NCI-H128 (cell line): Measurements from ENCODE around the gene RASGRF1.

Experiments
- DNase-seq: peaks from one replicate; lab custom pipeline; 2025; ENCODE audit not compliant: unreplicated experiment; lab: John Stamatoyannopoulos, UW

RASGRF1 gene

DNA sequence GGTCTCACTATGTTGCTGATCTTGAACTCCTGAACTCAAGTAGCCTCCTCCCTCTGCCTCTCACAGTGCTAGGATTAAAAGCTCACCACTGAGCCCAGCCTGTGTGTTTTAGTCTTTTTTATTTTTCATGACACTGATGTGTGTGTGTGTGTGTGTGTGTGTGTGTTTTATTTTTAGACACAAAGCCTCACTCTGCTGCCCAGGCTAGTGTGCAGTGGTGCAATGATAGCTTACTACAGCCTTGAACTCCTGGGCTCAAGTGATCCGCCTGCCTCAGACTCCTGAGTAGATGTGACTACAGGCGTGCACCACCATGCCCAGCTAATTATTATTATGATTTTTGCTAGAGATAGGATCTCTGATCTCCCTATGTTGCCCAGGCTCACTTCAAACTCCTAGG, 122.5 kb downstream of the RASGRF1 start:
- no peak for DNase-seq

DNA sequence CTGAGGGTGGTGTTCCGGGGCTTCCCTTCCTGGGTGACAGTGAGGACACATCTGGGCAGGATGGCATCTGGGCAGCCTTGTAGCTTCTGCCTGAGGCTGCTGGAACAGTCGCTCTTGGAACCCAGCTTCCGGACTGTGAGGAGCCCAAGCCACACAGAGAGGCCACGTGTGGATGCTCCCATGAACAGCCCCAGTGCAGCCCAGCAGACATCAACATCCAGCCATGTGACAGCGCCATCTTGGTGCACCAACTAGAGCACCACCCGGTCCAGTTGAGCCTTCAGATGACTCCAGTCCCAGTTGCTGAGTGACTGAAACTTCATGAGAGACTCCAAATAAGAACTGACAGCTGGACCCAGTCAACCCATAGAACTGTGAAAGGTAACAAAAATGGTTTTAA, 130.3 kb downstream of the RASGRF1 start:
- no peak for DNase-seq

- DNase-seq = no peak
These were observed 131.2 kb downstream of the RASGRF1 start for GRCh38 chr15:78959360-78959759.

DNA sequence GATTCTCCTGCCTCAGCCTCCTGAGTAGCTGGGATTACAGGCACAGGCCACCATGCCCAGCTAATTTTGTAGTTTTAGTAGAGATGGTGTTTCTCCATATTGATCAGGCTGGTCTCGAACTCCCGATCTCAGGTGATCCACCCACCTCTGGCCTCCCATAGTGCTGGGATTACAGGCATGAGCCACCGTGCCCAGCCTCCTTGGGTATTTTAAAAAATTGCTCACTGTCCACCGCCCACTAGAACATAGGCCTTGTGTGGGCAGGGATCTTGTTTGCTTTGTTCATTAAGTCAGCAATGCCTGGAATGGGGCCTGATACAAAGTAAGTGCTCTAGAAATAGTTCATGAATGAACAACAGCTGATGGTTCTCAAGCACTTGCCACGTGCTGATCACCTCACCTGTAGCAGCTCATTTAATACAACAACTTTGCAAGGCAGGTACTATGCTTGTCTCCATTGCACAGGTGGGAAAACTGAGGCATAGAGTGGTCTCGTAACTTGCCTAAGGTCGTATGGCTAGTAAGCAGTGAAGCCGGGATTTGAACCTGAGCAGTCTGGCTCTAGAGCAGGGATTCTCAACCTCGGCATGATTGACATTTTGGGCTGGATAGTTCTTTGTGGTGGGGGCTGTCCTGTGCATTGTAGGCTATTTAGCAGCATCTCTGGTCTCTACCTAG, 133.0 kb downstream of the RASGRF1 start:
- DNase-seq = no peak

GRCh38 chr15:78956937-78957336, 133.6 kb downstream of the RASGRF1 start:
- DNase-seq = no peak

- DNase-seq = no peak
These were observed 135.2 kb downstream of the RASGRF1 start for GRCh38 chr15:78955355-78955754.

- DNase-seq = no peak
These were observed 138.7 kb downstream of the RASGRF1 start for GRCh38 chr15:78951841-78952238.

DNA sequence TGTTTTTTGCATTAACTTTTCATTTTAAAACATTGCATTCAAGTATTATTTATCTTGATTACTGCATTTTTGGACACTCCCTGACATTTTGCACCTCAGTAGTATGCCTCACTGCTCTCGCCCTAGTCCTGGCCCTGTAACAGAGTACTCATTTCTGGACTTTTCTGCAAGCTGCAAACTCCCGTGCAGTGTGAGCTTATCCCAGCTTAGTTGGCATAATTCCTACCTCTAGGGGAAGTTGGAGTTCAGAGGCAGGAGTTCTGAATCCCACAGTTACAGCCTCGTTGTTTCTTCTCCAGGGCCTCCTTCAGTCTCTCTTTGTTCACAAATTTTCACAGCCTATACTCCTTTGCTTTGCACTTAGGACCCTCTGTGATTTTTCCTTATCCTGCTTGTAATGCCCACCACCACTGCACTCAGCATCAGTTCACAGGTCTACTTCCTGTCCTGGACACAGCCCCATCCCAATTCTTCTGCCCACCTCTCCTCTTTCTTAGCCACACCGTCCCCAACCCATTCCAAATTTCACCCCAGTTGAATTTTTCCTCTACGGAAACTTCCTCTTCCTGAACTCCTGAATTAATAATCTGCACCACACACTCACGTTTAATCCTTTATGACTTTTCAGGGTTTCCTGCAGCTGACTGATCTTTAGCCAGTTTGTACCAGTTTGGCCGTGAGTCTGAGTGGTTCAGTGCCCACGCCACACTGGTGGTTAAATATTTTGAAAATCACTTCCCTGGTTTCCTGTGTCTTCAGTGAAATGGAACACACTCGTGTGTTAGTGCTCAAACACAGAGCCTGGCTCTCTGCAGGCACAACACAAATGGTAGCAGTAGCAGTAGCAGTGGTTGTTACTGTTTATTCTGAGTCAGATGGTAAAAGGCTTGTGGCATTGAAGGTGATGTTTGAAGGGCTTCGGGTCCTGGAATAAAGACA, 139.4 kb downstream of the RASGRF1 start:
- DNase-seq = no peak

DNA sequence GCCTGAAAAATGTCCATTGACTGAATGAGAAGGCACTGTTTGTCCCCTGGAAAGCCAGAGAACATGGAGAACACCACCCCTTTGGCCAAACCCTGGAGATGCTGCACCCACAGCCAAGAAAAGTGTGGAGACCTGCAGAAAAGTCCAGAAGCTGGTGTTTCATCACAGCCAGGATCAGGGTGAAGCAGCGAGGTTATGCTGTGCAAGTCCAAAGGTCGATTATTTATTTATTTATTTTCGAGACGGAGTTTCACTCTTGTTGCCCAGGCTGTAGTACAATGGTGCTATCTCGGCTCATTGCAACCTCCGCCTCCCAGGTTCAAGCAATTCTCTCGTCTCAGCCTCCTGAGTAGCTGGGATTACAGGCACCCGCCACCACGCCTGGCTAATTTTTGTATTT, 140.2 kb downstream of the RASGRF1 start:
- DNase-seq = no peak

GRCh38 chr15:78949461-78949860, 141.1 kb downstream of the RASGRF1 start:
- no peak for DNase-seq

- DNase-seq = no peak
These were observed 143.1 kb downstream of the RASGRF1 start for GRCh38 chr15:78947506-78947905.

DNA sequence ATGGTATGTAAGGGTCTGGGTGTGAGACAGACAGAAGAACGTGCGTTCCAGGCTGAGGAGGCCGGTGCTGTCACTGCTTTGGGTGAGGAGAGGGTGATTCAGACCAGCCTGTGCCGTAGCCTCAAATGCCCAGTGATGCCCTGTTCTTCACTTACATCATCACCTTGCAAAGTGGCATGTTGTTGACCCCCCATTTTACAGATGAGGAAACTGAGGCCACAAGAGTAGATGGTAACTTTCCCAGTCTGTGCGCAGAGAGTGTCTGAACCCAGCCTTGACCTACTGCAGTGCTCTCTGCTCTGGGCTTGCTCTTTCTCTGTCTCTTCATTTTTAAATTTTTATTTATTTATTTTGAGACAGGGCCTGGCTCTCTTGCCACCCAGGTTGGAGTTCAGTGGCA, 144.1 kb downstream of the RASGRF1 start:
- DNase-seq = no peak

DNA sequence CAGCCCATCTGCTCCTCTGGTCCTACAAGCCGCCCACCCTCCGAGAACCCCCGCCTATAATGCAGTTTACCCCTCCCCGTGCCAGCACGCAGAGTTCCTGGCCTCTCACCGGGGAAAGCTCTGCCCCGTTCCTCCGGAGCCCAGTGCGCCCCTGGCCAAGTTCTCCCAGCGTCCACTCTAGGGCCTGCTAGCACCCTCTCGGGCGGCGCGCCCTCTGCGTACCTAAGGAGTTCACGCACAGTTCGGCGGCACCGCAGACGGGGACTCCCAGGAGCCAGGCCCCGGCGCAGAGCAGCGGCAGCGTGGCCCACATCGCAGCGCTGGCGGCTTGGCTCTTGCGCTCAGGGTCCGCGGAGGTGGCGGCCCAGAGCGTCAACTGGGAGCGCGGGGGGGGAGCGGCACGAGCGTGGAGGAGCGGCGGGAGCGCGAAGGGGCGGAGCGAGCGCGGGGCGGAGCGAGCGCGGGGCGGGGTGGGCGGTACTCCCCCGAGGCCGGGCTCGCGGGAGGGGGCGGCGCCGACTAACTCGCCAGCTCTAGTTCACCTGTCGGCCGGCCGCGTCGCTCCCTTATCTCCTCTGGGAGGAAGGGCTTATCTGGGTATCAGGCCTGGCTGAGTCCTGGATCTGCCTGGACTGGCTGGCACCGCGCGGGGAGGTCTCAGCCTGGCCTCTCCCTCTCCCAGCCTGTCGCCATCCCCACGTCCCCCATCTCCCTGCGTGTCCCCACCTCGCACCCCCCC, 145.7 kb downstream of the RASGRF1 start, which contains the start of gene CTSH:
TSS of gene CTSH (minus strand) at position 378 of the 739 bp plus-strand sequence. CDS start at position 313, 65 bp downstream.
- DNase-seq = peak; percentile 21

DNA sequence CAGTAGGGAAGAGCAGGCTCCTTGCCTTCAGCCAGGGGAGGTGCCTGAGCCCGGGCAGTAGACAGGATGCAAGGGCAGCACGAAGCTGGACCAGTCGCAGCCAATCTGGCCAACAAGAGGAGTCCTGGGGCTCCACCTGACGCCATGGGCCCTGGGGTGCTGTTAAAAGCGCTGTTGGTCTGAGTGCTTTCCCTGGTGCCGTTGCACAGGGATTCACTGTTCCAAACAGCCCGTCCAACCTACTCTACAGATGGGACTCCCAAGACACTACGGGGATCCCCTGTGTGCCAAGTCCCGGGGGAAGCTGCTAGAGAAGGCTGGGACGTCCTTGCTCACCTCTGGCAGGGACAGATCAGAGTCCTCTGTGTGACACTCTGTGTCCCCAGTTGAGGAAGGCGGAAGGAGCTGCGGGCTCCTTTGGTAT, 146.4 kb downstream of the RASGRF1 start:
- DNase-seq = no peak

- DNase-seq = no peak
These were observed 146.9 kb downstream of the RASGRF1 start for GRCh38 chr15:78943692-78944091.

DNA sequence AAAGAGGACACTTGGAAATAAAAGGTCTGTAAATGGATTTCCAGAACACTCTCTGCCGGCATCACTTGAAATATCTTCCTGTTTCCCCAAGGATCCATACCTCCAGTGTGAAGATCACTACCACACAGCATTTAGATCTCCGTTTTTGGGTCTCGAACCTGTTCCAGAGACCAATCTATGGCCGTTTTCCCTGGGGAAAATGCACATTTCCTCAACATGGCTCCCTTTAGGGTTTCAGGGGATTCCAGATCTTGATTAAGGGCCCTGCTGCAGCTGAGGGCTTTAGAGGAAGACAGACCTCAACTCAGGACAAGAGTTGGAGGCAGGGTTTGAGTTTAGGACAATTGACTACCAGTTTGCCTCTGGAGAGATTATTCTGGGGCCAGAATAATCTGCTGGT, 147.8 kb downstream of the RASGRF1 start:
- DNase-seq = no peak

DNA sequence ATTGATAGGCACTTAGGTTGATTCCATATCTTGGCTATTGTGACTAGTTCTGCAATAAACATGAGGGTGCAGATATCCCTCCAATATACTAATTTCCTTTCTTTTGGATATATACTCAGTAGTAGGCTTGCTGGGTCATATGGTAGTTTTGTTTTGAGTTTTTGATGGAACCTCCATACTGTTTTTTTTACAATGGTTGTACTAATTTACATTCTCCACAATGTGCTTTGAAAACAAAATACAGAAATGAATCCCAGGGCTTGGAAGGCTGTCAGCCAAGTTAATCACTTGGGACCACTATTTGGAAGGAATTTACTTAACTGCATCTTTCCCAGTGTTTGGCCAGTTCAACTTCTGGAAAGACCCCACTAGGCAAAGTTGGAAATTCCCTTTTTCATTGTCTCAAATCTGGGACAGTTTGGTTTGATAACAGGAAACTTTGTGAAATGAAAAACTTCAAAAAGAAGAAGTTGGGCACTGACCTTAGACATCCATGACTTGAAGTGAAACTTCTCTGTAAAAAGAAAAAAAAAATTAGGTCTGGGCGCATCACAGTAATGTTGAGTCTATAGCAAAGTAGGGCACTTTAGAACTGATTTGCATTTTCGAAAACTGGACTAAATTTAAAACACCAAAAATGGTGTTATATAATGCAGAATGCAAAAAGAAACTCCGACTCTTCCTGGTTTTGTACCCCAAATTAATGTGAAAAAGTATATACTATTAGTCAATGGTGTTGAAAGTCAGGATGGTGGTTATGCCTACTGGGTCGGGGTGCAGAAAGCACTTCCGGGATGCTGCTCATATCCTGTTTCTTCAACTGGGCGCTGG, 151.7 kb downstream of the RASGRF1 start:
- DNase-seq = no peak

DNA sequence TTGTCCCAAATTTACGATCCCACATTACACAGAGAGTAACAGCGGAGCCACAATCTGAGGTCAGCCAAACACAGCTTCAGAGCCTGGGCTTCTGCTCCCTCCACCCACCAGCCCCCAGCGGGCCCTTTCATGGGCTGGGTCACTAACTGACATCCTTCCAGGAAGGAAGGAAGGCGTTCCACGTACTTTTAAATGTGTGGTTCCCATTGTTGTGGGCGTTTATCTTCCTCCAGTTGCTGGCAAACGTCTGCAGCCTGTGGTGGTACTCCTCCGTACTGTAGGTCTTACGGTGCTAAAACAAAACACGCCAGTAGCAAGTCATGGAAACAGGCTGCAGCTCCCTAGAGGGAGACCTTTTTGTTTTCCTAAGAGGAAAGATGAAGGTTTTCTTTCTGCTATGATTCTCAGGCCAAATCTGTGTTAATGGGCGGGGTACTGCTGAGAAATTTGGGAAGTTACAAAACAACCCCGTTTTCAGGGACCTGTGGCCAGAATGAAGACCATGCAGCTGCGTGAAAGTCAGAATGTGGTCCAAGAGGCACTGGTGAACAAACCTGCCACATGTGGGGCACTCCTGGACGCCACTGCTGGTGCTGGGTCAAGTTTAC, 153.3 kb downstream of the RASGRF1 start:
- no peak for DNase-seq

DNA sequence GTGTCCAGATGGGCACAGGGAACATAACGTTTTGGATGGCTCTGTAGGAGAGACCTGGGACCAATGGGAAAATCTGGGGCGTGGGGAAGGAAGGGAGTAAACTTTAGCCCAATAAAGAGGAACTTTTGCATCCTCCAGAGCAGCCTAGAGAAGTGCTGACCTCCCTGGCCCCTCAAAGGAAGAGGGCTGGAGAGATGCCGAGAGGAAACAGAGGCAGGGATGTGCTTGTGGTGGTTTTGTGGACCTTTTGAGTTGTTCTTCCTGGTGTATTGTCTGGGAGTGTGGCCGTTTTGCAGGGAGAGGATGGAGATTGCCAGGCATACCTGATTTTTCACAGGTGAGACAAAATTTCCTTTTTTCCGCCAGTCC, 155.9 kb downstream of the RASGRF1 start:
- no peak for DNase-seq
